Endothelial cell of umbilical vein (primary cell): Measurements from ENCODE around the gene TP53BP1. TPM values are rescaled to one million over a fixed set of nuclear protein-coding genes. Genes with fewer than 3 reads are reported as not detected.

Experiments
- BruUV-seq: library from RNA; stranded (reverse); fragments of 400-500 nt; replicated peaks from 2 replicates; lab custom pipeline; 2021; lab: Mats Ljungman, UMichigan
- CTCF ChIA-PET: fragments of 300-600, 350-600 bp; sonication (Branson Sonifier 250); formaldehyde crosslinking; loops from one replicate; lab custom pipeline; 2021; ENCODE audit warnings: antibody characterized with exemption, inconsistent platforms; lab: Charles Lee
- POLR2A ChIA-PET: fragments of 300-600, 350-600 bp; sonication (Branson Sonifier 250); formaldehyde crosslinking; loops from one replicate; lab custom pipeline; 2021; ENCODE audit warnings: antibody characterized with exemption, inconsistent platforms; lab: Charles Lee
- DNase-seq: peaks from one replicate; pipeline ENCODE4 v3.0.0-alpha.2; 2011; ENCODE audit warnings: low read depth, low spot score
- FAIRE-seq: peaks from 2 replicates; lab custom pipeline; 2011; peaks lifted over from hg19 to GRCh38; lab: Jason Lieb, UNC
- H2AFZ ChIP-seq: 2 replicates; pipeline ENCODE4 v1.6.0; 2012; ENCODE audit warnings: low read depth, low read length, control low read depth, inconsistent platforms
- H3K27ac ChIP-seq: 2 replicates; pipeline ENCODE4 v1.5.1; 2011; ENCODE audit warnings: low read depth, mild to moderate bottlenecking, control low read depth, low read length, moderate library complexity; ENCODE audit not compliant: insufficient read depth
- H3K27me3 ChIP-seq, 2 experiments: 2 replicates each; pipeline versions ENCODE4 v1.6.0 to v1.6.1; 2011; ENCODE audit warnings: low read length in 2 of 2, mixed read lengths in 1 of 2; ENCODE audit not compliant: control insufficient read depth in 2 of 2, insufficient read depth in 2 of 2
- H3K36me3 ChIP-seq, 2 experiments: 2 replicates in 1 of 2; 3 replicates in 1 of 2; pipeline ENCODE4 v1.5.1; 2011; ENCODE audit warnings: low read length in 2 of 2, mild to moderate bottlenecking in 1 of 2, moderate library complexity in 1 of 2; ENCODE audit not compliant: control insufficient read depth in 2 of 2, insufficient read depth in 2 of 2; ENCODE audit errors: extremely low read depth in 1 of 2
- H3K4me1 ChIP-seq: 3 replicates; pipeline ENCODE4 v1.5.1; 2011; ENCODE audit warnings: mild to moderate bottlenecking, low read length; ENCODE audit not compliant: control insufficient read depth, insufficient read depth; ENCODE audit errors: extremely low read depth
- H3K4me2 ChIP-seq: 2 replicates; pipeline ENCODE4 v1.6.1; 2011; ENCODE audit warnings: low read length, control low read depth, mixed read lengths; ENCODE audit not compliant: insufficient read depth
- H3K4me3 ChIP-seq, 3 experiments: fragments of 200-600 bp in 1 of 3; sonication (generic), shearing (Covaris generic) in 1 of 3; replicated peaks in 1 of 3; 2 replicates each; pipeline ENCODE4 v1.5.1; 2011 to 2016; ENCODE audit warnings: control low read depth in 3 of 3, low read length in 3 of 3, mild to moderate bottlenecking in 2 of 3, inconsistent platforms in 1 of 3, low read depth in 1 of 3, moderate library complexity in 1 of 3; ENCODE audit not compliant: insufficient read depth in 1 of 3
- H3K79me2 ChIP-seq: 2 replicates; pipeline ENCODE4 v1.6.0; 2012; ENCODE audit warnings: low read length, inconsistent platforms; ENCODE audit not compliant: control insufficient read depth, insufficient read depth
- H3K9ac ChIP-seq: replicated peaks from 2 replicates; pipeline ENCODE3; 2011; ENCODE audit warnings: low read length, control low read depth; ENCODE audit not compliant: insufficient read depth; ENCODE audit errors: extremely low read depth
- H3K9me1 ChIP-seq: replicated peaks from 3 replicates; pipeline ENCODE4 v1.6.0; 2011; ENCODE audit warnings: mild to moderate bottlenecking, low read length; ENCODE audit not compliant: control insufficient read depth, insufficient read depth; ENCODE audit errors: extremely low read depth
- H3K9me3 ChIP-seq: replicated peaks from 2 replicates; pipeline ENCODE4 v1.5.1; 2012; ENCODE audit warnings: low read length, inconsistent platforms; ENCODE audit not compliant: control insufficient read depth, insufficient read depth
- H4K20me1 ChIP-seq: replicated peaks from 2 replicates; pipeline ENCODE3; 2011; ENCODE audit warnings: mild to moderate bottlenecking, low read length; ENCODE audit not compliant: control insufficient read depth, insufficient read depth; ENCODE audit errors: extremely low read depth
- CTCF ChIP-seq, 2 donors: IDR thresholded peaks; 1 replicate in 1 of 2; 2 replicates in 1 of 2; pipeline ENCODE4 v1.5.1; 2011; ENCODE audit warnings: low read length in 2 of 2, mild to moderate bottlenecking in 2 of 2, moderate library complexity in 2 of 2, control low read depth in 1 of 2, inconsistent platforms in 1 of 2, low read depth in 1 of 2; ENCODE audit not compliant: insufficient read depth in 1 of 2; ENCODE audit errors: extremely low read depth in 1 of 2
- EZH2 ChIP-seq: IDR thresholded peaks from 2 replicates; pipeline ENCODE4 v1.6.1; 2012; ENCODE audit warnings: borderline replicate concordance, low read depth, mild to moderate bottlenecking, moderate library complexity, low read length, inconsistent platforms; ENCODE audit not compliant: severe bottlenecking
- FOS ChIP-seq: IDR thresholded peaks from 2 replicates; pipeline ENCODE4 v1.6.1; 2011; ENCODE audit warnings: mild to moderate bottlenecking, low read length, moderate library complexity, borderline replicate concordance; ENCODE audit not compliant: insufficient read depth
- GATA2 ChIP-seq: IDR thresholded peaks from 2 replicates; pipeline ENCODE4 v1.7.0; 2011; ENCODE audit warnings: low read depth, mild to moderate bottlenecking, moderate library complexity, mixed read lengths, low read length; ENCODE audit not compliant: insufficient read length, insufficient read depth
- JUN ChIP-seq: IDR thresholded peaks from 2 replicates; pipeline ENCODE4 v1.6.1; 2011; ENCODE audit warnings: borderline replicate concordance, low read depth; ENCODE audit not compliant: insufficient read length, insufficient read depth
- MYC ChIP-seq: IDR thresholded peaks from one replicate; pipeline ENCODE4 v1.6.1; 2011; ENCODE audit warnings: mild to moderate bottlenecking, low read depth, low read length
- POLR2A ChIP-seq: IDR thresholded peaks from 2 replicates; pipeline ENCODE4 v1.6.1; 2012; ENCODE audit warnings: low read depth, mild to moderate bottlenecking, control low read depth, low read length
- POLR2AphosphoS5 ChIP-seq: IDR thresholded peaks from 2 replicates; pipeline ENCODE4 v1.6.1; 2012; ENCODE audit warnings: low read depth, mild to moderate bottlenecking, control low read depth, low read length, moderate library complexity; ENCODE audit not compliant: insufficient read depth
- dilution Hi-C: fragments of 300-500 bp; cut with MboI; formaldehyde crosslinking; loops from one replicate; pipeline ENCODE4 v1.15.0; 2019; ENCODE audit warnings: low sequenced_read_pairs; ENCODE audit not compliant: extremely low pct_ligation_motif_present
- intact Hi-C: fragments of 100-400 bp; cut with micrococcal nuclease; formaldehyde crosslinking; loops from one replicate; pipeline ENCODE4 v1.10.0; 2022
- polyA plus RNA-seq, 4 experiments: library from polyadenylated mRNA; depleted of rRNA in 3 of 4; stranded (reverse) in 3 of 4; unstranded in 1 of 4; fragments of >200 nt; gene quantifications; 2 replicates each; pipeline versions ENCODE4 v1.2.1 to v1.2.3, GENCODE V29; 2011 to 2012; ENCODE audit warnings: missing spikeins in 1 of 4
- total RNA-seq: library from RNA; stranded (reverse); gene quantifications from 2 replicates; pipeline ENCODE4 v1.2.3, GENCODE V29; 2021
- TF ChIP-seq, protein P1 (sequence below): IDR thresholded peaks from 2 replicates; pipeline ENCODE4 v1.6.1; 2011; ENCODE audit not compliant: insufficient read depth, insufficient read length

TP53BP1 gene
- total and polyA plus RNA-seq, 2 donors (not counting 3 experiments of a cell fraction or from before 2014, with no cell fraction given): 28.1 to 59.5 TPM

- FAIRE-seq (no peak), DNase-seq (no peak)
- no peaks in the 10 kb centered on the region for H3K79me2 ChIP-seq
- CTCF ChIA-PET: interaction anchor here (1.7 kb wide), 1 partner anchor 78 kb away, joined by 5 read pairs; no protein-coding TSS in a partner anchor
- BruUV-seq: no TSS peak
- intact Hi-C loops: no loop called here
- H3K36me3 ChIP-seq: peaks cover 16 to 23% of the 10 kb centered on the region in 2 experiments
- no peaks in the 10 kb centered on the region for H4K20me1 ChIP-seq
- no peak overlapping the region for H3K4me2 ChIP-seq
- peaks cover 8% of the 10 kb centered on the region for H3K4me1 ChIP-seq
- H3K9me1 ChIP-seq: no peaks in the 10 kb centered on the region
- no peak overlapping the region for H2AFZ ChIP-seq
- TF ChIP-seq, protein P1, sequence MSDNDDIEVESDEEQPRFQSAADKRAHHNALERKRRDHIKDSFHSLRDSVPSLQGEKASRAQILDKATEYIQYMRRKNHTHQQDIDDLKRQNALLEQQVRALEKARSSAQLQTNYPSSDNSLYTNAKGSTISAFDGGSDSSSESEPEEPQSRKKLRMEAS: no peak
- TF ChIP-seq FOS: no peak
- no peak for TF ChIP-seq MYC
- no peak for TF ChIP-seq GATA2
- no peak for TF ChIP-seq JUN
- TF ChIP-seq POLR2AphosphoS5: no peak
- TF ChIP-seq EZH2: no peak
- no peak for TF ChIP-seq POLR2A
- no peak for TF ChIP-seq CTCF (IDR thresholded peaks at IDR 0.05; ENCODE audit: extremely low read depth in 1 of 2, insufficient read depth in 1 of 2, low read depth in 1 of 2, low read length in 2 of 2)
- no peak overlapping the region for H3K4me3 ChIP-seq
- H3K9ac ChIP-seq: no peak overlapping the region
- dilution Hi-C loops: no loop called here
- no peaks in the 10 kb centered on the region for H3K9me3 ChIP-seq
- H3K27me3 ChIP-seq: no peaks in the 10 kb centered on the region
- no peak overlapping the region for H3K27ac ChIP-seq
- POLR2A ChIA-PET: no interaction called here
Measured at GRCh38 chr15:43436395-43436794, 56.6 kb downstream of the TP53BP1 start.
